Dermis blood vessel endothelial cell (primary cell): ENCODE measurements around the gene USH1C. TPM values are rescaled to one million over a fixed set of nuclear protein-coding genes. Genes with fewer than 3 reads are reported as not detected.

ENCODE experiments used
- DNase-seq: peaks from one replicate; pipeline ENCODE4 v3.0.0; 2010
- total RNA-seq: library from RNA; depleted of rRNA; stranded (reverse); fragments of >200 nt; gene quantifications from 2 replicates; pipeline ENCODE4 v1.2.3, GENCODE V29; 2014

Gene USH1C
- total RNA-seq, 1 donor from 2014 or later, result not detected

DNA sequence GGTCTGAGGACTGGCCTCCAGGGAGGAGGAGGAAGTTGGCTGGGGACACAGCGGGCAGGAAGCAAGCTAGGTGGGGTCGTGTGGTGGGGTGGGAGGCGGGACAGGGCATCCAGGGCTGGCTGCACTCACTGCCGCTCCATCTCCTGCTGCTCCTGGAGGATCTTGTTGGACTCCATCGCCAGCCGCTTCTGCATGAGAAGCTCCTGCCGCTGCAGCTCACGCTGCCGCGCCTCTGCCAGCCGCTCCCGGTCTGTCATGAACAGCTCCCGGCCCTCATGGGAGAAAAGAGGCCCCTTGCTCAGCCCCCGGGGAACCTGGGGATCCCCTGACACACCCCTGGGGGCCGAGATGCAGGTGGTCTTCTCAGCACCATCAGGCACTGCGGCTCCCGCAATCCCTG is 21.6 kb downstream of the USH1C start:
- DNase-seq, result no peak

DNA sequence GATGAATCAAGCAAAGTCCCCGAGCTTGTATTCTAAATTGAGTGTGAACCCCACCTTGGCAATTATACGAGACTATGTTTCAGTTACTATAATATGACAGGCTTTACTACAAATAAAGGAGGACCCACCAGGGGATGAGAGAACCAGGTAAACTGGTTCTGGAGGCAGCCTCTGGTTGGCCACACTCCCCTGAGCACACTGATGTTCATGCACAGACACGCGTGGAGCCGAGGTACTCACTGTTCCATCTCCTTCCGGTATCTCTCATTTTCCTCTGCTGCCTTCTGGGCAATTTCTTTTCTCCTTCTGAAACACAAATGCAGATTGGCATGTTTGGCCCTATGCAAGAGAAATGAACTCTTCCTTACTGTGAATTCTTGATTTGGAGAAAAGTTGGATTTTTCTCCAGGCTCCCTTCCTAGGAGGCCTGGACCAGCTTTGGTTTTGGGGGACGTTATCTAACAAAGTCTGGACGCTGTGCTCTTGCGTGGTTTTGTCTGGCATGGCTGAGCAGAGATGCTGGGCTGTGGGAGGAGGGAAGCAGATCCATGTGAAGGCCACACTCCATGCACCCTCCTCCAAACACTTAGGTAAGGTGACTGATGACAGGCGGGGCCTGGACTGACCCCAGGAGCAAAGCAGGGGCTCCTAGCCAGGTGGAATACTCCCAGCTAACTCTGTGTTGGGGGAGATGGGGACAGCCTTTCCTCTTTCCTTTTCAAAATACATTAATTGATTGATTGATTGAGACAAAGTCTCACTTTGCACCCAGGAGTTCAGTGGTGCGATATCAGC is 22.9 kb downstream of the USH1C start:
- DNase-seq, result no peak

DNA sequence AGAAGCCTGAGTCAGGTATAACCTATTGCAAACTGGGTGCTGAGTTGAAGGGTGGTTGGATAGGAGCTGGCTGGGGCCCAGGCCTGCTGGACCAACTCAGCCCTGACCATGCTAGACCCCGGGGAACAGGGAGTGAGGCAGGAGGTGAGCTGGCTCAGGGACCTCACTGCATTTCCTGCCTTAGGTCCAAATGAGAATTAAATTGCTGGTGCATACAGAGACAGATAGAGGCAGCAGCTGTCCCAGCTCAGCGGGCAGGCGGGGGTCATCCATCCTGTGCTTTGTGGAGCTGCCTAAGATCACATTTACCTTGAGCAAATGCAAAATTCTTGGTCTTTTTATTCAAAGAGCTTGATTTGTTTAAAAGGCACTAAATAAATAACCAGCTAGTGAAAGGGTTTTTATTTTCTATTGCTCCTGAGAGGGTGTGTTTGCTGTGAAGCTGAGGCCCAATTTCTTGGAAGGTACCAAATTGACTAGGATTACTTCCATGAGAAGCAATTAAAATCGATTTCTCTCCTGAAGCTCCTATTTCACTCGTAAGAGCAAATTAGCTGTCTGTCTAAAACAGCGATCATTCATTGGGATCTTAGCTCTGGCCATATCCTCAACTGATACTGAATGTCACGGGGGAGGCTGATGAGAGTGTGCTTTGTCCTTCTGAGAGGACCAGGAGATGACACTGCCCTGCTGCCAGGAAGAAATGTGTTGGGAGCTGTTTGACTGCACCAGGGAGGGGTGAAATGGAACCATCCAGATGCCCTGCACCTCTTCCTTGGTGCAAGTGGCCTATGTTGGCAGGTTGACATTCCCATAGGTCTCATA is 24.9 kb downstream of the USH1C start:
- no peak for DNase-seq

DNA sequence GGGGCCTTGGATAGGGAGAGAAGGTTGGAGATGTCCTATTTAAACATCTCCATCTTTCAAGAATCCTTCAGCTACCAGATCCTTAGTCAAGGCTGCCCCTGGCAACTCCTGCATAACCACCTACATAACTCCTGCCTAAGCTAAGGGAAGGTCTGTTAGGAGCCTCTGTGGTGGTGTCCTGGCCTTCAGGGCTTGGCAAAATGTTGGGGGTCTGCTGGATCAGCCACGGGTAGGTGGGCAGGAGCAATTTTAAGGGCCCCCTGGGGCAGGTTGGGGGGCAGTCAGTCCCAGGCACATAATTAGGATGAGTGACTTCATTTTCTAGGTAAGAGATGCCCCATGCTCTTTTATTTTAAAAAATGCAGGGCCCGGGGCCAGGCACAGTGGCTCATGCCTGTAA is 25.9 kb downstream of the USH1C start:
- DNase-seq, result no peak

DNA sequence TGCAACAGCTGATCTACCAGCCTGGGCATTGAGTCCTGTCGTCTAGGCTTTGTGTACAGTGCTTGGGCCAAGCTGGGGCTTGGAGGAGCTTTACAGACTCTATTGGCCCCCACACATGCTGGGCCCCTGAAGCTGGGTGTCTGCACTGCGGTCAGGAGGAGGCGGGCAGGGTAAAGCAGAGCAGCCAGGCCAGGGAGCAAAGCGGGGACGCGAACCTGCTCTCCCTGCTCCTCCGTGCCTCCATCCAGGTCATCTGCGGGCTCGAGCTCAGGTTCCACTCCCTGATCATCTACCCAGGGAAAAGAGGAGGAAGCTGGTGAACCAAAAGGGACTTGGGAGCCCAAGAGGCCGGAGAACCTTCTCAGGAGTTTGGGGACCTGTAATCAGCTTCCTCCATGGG is 27.0 kb downstream of the USH1C start:
- no peak for DNase-seq

DNA sequence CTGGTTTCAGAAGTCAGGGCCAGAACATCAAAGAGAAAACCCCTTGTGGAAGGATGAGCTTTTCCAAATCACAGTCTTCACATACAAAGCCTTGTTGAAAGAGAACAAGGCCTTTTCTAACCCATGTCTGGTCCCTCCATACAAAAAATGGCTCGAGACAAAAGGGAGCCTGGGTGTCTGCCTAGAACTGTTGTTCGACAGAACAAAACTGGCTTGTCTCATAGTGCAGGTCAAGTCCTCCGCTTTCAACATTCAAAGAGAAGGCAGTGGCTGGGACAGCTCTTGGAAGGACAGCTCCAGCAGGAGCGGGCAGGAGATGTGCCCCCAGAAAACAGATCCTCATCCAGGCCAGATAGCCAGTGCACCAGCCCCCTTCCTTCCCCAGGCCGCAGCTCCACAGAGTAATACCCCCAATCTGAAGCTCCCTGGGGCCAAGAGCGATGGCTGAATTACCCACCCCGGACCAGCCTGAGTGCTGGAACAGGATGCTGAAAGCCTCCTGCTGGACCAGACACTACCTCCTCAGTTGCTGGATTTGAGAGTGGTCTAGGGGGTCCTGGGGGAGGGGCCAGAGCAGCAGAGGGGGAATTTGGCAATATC is 27.6 kb downstream of the USH1C start:
- no peak for DNase-seq

DNA sequence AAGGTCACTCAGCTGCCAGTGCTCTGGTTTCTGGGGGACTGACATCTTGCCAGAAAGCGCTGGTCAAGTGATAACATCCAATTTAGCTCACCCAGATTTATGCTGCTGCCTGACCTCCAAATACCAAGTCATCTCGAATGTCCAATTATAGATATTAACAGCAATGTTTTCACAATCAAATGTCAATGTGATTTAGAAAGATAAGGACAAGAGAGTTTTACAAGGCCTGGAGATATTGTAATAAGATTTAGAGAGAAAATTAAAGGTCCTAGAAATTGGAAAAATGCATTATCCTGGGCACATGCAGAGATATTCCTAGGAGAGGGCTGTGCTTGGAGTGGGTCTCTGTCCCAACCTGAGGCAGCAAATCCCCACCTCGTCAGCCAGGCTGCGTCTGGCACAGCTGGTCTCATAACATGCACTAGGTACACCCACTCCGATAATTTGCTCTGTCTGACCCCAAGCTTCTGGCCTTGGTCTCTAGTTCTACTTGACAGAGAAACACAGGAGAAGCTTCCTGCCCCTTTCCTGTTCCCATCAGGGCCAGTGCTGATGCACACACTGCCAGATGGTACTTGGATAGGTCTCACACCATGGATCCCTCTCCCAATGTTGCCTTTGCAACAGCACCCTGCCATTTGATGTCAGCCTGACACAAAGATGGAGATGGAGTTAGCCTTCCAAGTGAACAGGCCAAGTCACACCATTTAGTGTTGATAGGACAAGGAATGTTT is 28.6 kb downstream of the USH1C start:
- no peak for DNase-seq

DNA sequence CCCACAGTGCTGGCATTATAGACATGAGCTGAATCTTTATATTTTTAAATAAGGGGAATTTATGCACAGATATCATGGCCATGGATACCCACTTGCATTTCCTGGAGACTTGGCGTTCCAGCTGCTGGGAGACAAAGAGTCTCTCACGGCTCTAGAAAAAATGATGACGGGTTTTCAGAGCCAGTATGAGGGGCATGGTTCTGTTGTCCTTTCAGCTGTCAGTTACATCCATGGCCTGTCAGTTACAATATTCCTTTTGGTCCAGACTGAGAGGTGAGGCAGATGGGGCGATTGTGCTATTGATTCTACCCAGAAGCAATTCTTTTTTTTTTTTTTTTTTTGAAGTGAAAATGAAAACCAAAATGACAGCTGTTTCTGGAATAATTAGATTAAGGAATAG is 29.7 kb downstream of the USH1C start:
- DNase-seq, result no peak

DNA sequence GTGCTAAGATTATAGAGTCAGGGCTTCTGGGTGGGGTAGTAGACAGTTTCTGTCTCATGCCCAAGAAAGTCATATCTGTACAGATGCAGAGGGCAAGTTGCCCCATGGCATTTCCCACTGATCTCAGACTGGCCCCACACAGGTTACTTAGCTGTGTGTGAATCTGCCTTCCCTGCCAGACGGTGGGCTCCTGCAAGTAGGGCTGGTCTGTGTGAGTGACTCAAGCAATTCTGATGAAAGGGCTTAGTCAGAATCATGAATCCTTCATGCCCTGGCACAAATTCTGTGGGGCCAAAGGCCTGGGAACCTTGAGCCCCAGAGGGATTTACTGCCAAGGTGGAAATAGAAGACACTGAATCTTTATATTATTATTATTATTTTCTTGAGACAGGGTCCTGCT is 30.4 kb downstream of the USH1C start:
- no peak for DNase-seq

DNA sequence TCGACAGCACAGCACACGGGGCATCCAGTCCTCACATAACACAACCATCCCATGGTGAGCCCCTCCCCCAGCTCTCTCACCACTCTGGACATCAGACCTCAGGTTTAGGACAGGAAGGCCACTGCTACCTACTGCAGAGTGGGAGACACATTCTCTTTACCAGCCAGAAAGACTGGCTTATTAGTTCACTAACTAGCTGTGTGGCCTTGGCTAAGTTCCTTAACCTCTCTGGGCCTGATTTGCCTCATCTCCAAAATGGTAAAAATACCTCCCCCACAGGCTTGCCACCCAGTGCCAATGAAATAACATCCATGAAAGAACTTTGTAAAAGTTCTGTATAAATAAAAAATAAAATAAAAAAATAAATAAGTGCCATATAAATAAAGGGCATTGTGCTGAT is 32.1 kb downstream of the USH1C start:
- DNase-seq, result no peak

DNA sequence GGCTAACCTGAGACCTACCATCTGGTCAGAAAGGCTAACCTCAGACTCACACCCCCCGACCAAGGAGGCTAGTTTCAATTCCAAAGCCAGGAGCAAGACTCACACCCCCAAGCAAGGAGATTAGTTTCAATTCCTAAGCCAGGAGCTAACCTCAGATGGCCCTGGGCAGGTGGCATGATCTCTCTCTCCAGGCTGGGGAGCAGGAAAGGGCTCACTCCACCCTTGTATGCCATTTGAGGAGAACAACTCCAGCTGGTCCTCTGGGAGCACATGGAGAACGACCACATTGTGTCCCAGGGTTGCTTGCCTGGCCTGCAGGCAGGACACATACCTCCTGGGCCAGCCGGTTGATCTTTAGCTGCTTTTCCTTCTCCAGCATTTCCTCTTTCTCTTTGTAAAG is 32.6 kb downstream of the USH1C start:
- no peak for DNase-seq

DNA sequence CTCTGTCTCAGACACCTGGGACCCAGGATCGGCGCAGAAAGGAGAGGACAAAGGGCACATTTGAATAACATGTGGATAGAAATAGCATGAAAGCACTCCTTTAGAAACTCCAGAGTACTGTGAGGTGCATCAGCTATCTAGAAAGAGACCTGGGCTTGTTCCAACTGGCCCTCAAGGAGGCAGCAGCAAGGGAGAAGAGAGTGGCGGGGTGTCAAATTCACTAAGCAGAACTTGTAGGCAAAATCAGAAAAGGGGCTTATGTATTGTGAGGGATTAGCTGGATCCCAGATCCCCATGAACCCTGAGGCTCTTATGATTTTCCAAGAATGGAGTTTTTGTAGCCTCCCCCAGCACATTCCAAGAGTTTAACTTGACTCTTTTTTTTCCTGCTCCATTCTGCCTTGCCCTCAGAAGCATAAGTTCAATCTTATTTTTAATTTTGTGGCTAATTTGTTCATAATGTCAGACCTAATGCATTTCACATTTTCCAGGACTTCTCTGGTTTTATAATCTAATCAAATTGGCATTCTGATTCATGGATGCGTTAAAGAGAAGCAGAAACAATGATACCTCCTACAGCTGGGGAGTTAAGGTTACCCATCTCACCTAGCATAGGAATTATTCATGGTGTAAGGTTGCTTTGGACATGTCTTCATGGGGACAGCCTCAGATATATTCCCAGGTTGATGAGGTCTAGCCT is 33.6 kb downstream of the USH1C start:
- no peak for DNase-seq

DNA sequence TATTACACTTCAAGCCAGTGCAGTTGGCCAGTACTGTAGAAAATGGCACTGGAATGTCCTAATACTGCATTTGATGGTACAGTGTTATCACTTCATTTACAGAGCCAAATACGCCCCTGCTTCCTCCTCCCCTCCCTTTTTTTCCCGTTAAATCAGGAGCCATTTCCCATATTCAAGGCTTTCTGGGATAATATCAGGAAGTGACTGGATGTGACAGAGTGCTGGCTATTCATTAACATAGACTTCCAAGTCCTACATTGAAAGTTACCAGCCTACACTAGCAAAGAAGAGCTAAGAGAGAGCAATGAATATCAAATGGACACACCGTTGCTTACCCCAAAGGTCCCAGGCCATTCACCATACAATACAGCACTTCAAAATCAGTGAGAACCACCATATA is 35.4 kb downstream of the USH1C start:
- peak; percentile 8 for DNase-seq

DNA sequence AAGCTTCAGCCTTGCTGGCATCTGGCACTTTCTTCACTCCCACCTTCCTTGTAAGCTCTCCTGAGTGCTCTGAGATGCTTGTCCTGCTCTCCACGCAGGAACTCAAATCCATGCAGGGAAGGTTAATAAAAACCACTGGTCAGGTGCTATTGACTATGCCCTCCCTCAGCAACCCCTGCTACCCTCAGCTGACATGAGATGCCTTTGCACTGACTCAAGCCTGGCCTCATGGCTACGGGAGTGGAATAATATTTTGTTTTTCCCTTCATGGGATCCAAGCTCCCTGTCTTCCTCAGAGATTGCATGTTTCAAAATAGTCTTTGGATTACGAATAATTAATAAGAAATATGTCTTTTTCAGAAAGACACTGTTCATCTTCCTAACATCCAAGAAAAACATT is 35.9 kb downstream of the USH1C start:
- no peak for DNase-seq

DNA sequence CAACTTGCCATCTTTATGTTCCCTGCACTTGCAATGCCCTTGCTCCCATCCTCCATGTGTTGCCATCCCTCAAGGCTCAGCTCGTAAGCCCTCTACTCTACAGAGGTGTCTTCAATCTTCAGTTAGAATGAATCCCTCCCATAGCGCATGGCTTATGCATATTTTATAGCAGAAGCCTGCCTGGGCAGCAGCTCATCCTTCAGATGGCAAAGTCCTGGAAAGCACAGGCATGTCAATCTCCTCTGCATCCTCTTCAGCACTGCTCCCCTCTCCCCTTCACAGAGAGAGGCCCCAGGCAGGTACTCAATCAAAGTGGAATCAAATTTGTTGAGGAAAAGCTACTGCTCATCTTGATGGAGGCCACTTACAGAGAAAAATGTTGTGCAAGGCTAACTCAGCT is 36.4 kb downstream of the USH1C start:
- no peak for DNase-seq

DNA sequence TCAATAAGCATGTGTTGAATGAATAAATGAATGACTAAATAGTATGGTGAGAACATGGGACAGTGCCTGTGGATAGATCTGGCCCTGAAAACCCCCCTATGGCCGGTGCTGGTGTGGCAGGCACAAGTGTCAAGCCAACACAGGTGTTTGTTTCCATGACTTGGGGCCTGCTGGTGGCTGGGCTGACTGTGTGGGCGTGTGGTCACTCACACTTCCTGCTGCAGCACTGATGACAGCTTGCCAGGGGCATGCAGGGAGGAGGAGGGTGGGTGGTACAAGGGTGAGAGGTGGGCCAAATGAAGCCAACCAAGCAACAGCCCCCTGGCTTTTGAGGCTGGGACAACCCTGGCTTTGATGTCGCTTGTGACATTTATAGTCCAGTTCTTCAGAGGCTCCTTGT is 37.3 kb downstream of the USH1C start:
- no peak for DNase-seq

DNA sequence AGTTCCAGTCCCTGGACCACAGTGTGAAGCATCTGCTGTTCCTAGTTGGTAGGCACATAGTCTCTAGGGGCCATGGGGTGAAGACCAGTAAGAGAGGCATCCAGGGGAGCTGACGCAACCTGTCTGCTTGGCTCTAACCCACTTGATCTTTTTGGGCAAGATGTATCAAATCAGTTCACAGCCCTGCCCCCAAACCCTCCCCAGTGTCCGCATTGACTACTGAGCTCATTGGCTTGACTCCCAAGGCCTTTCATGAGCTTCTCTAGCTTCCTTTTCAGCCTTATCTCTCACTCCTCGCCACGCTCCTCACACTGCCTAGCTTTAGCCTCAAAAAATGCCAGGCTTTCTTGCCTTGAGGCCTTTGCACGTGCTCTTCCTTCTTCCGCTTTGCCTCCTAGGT is 37.9 kb downstream of the USH1C start:
- DNase-seq, result no peak

DNA sequence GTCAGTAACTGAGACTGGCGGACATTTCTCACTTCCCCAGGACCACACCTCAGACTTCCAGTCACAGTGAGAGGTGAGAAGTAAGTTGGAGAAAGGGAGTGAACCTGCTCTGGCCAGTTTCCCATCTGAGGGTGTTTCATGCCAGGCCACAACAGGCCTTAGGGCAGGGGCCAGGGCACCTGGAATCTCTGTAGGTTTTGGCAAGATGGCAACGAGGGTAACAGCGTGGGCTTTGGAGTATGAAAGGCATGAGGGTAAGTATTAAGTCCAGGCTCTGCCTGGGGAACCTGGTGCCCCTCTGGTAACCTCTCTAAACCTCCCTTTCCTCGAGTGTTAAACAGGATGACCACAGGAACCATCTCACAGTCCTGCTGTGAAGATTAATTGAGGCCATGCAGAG is 39.1 kb downstream of the USH1C start:
- no peak for DNase-seq

DNA sequence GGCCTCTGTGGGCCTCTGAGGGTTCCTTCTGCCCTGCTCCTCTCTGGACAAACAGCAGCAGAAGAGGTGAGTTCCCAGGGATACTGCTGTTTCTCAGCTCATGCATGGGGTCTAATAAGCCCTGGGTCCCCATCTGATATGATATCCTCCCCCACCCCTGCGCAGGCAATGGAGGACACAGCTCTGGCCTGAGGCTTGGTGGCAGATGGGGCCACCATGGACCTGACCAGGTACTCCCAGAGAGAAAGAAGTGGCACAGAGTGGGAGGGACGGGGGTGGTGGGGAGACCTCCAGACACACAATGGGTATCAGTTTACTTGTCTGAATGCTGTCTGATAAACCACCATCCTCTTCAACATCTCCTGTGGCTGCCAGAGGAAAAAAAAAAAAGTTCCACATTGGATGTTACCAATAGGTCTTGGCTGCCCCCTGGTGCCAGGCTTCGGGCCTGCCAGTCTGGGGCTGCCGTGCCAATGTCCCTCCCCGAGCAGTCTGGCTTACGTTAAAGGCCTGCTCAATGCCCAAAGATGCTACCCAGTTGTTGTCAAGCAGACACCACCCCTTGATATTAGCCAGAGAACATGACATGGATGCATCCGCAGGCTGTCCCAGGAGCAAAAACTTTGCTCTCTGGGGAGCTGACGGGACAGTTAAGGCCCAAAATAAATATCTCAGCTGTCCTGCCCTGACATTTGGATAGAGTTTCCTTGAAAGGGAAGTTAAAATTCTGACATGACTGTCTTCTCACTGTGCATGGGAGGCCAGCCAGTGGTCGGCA is 39.7 kb downstream of the USH1C start:
- peak; percentile 80 for DNase-seq

DNA sequence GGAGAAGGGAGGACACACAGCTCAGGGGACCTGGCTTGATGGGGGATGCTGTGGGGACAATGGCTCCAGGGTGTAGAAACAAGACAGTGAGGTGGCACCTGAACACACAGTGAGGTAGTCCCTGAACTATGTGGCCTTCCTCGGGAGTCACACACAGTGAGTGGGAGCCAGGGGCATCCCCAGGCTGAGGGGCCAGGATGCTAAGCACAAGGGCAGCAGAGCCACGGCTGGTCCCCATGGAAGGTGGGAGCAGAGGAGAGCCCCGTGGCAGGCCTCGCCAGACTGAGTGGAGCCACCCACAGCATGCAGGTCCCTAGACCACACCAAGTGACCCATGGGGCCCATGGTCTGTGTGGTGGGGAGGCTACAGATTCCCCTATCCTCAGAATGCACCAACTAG is 41.6 kb downstream of the USH1C start:
- DNase-seq, result no peak

DNA sequence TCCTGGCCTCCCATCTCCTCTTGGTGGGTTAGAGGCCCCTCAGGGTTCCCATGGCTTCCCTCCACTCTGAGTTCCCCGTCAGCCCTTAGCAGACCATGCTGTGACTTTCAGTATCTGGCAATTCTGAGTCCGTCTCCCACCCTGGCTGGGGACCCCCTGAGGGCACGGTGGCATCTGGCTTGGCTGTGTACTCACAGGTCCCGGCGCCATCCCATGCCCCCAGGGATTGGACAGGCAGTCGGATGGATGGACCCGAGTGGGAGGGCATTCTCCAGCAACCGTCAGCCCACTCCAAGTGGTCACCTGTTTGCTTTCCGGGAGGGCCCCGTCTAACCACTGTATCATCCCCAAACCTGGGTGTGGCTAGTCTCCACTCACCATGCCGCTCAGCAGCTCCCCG is 43.5 kb downstream of the USH1C start:
- DNase-seq, result no peak

DNA sequence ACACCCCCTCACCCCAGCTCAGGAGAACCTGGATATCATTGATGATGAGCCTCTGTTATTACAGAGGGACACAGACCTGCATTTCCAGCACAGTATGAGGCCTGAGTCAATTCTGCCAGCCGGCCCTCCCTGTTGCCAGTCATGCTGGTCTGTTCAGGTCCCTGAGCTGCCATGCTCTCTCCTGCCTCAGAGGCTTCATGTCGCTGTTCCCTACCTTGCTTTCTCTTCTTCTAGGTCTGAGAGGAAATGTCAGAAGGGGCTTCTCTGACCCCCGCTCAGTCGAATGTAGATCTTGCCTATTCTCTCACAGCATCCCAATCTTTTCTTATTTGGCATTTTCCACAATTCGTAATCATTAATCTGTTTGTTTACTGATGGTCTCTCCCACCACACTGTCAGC is 45.7 kb downstream of the USH1C start:
- peak; percentile 22 for DNase-seq
